ENCODE data around the gene DNAAF6.

The DNAAF6 gene

DNA sequence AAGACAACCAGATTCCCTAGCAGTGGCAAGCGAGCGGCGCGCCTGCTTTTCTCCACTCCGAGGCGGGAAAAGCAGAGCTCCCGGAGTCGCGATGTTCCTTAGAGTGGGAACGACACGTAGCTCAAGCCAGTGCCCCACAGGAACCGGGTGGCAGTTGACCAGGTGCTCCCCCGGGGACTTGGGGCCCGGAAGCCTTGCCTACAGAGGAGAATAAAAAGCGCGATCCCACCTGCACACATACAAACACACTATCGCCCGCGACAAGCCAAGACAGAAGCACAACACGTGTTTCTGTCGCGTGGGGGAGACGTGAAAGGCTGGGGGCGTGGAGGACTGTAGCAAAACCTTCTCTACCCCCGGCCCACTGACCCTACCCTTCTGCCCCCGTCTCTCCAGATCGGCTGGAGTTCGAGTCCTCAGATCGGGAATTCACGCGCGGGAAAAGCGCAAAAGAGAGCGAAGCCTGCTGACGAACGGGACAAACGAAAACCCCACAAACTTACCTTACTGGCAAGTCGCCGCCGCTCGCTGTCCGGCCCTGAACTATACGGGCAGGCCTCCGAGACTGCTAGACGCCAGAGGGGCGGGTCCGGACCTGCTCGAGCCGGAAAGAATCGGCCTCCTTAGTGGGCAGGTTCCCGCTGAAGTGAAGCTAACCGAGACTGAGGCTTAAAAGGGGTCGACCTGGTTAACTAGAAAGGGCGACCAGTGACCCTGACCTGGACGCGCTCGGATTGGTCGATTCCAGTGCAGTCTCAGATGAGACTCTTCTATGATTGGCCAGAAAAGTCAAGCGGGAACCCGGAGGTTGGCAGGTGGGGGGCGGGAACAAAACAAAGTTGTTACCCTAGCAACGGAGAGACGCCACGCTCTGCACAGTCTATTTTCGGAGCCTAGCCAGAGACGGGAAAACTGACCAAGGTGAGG lies at the start of gene DNAAF6, which contains the start of gene NUP62CL (continued):
- no peak for TF ChIP-seq ZNF174 (tag by site-specific recombination; IDR thresholded peaks at IDR 0.05)
- no peak for TF ChIP-seq ZNF274 (IDR thresholded peaks at IDR 0.05; ENCODE audit: low read length)
- no peak for TF ChIP-seq ZNF274 (tag by site-specific recombination; IDR thresholded peaks at IDR 0.05; ENCODE audit: borderline replicate concordance)
- no peak for TF ChIP-seq ZNF658 (tag by site-specific recombination; IDR thresholded peaks at IDR 0.05)
- TF ChIP-seq, protein P1, sequence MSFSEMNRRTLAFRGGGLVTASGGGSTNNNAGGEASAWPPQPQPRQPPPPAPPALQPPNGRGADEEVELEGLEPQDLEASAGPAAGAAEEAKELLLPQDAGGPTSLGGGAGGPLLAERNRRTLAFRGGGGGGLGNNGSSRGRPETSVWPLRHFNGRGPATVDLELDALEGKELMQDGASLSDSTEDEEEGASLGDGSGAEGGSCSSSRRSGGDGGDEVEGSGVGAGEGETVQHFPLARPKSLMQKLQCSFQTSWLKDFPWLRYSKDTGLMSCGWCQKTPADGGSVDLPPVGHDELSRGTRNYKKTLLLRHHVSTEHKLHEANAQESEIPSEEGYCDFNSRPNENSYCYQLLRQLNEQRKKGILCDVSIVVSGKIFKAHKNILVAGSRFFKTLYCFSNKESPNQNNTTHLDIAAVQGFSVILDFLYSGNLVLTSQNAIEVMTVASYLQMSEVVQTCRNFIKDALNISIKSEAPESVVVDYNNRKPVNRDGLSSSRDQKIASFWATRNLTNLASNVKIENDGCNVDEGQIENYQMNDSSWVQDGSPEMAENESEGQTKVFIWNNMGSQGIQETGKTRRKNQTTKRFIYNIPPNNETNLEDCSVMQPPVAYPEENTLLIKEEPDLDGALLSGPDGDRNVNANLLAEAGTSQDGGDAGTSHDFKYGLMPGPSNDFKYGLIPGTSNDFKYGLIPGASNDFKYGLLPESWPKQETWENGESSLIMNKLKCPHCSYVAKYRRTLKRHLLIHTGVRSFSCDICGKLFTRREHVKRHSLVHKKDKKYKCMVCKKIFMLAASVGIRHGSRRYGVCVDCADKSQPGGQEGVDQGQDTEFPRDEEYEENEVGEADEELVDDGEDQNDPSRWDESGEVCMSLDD (tag by site-specific recombination; IDR thresholded peaks at IDR 0.05) = no peak
- TF ChIP-seq ZNF202 (tag by site-specific recombination; IDR thresholded peaks at IDR 0.05; ENCODE audit: borderline replicate concordance) = no peak
- TF ChIP-seq REPIN1 (tag by site-specific recombination; IDR thresholded peaks at IDR 0.05; ENCODE audit: low read depth) = no peak
- TF ChIP-seq ZNF302 (tag by site-specific recombination; IDR thresholded peaks at IDR 0.05; ENCODE audit: low read depth) = no peak
- TF ChIP-seq ZNF423 (tag by site-specific recombination; IDR thresholded peaks at IDR 0.05) = no peak
- no peak for TF ChIP-seq MZF1 (tag by site-specific recombination; IDR thresholded peaks at IDR 0.05; ENCODE audit: borderline replicate concordance)
- no peak for TF ChIP-seq GFI1B (tag by site-specific recombination; IDR thresholded peaks at IDR 0.05)
- TF ChIP-seq ZFHX2 (tag by site-specific recombination; conservative IDR thresholded peaks at IDR 0.05) = peak; percentile 24; the same call in 1 of the 2 replicates
- TF ChIP-seq ZSCAN30 (tag by site-specific recombination; IDR thresholded peaks at IDR 0.05) = no peak
- TF ChIP-seq ZNF560 (tag by site-specific recombination; IDR thresholded peaks at IDR 0.05; ENCODE audit: borderline replicate concordance) = no peak
- TF ChIP-seq, protein P2, sequence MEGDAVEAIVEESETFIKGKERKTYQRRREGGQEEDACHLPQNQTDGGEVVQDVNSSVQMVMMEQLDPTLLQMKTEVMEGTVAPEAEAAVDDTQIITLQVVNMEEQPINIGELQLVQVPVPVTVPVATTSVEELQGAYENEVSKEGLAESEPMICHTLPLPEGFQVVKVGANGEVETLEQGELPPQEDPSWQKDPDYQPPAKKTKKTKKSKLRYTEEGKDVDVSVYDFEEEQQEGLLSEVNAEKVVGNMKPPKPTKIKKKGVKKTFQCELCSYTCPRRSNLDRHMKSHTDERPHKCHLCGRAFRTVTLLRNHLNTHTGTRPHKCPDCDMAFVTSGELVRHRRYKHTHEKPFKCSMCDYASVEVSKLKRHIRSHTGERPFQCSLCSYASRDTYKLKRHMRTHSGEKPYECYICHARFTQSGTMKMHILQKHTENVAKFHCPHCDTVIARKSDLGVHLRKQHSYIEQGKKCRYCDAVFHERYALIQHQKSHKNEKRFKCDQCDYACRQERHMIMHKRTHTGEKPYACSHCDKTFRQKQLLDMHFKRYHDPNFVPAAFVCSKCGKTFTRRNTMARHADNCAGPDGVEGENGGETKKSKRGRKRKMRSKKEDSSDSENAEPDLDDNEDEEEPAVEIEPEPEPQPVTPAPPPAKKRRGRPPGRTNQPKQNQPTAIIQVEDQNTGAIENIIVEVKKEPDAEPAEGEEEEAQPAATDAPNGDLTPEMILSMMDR (tag by site-specific recombination; IDR thresholded peaks at IDR 0.05) = no peak
- TF ChIP-seq, protein P3, sequence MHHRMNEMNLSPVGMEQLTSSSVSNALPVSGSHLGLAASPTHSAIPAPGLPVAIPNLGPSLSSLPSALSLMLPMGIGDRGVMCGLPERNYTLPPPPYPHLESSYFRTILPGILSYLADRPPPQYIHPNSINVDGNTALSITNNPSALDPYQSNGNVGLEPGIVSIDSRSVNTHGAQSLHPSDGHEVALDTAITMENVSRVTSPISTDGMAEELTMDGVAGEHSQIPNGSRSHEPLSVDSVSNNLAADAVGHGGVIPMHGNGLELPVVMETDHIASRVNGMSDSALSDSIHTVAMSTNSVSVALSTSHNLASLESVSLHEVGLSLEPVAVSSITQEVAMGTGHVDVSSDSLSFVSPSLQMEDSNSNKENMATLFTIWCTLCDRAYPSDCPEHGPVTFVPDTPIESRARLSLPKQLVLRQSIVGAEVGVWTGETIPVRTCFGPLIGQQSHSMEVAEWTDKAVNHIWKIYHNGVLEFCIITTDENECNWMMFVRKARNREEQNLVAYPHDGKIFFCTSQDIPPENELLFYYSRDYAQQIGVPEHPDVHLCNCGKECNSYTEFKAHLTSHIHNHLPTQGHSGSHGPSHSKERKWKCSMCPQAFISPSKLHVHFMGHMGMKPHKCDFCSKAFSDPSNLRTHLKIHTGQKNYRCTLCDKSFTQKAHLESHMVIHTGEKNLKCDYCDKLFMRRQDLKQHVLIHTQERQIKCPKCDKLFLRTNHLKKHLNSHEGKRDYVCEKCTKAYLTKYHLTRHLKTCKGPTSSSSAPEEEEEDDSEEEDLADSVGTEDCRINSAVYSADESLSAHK (tag by site-specific recombination; IDR thresholded peaks at IDR 0.05) = no peak
- no peak for TF ChIP-seq ZNF169 (tag by site-specific recombination; IDR thresholded peaks at IDR 0.05)
- TF ChIP-seq, protein P4, sequence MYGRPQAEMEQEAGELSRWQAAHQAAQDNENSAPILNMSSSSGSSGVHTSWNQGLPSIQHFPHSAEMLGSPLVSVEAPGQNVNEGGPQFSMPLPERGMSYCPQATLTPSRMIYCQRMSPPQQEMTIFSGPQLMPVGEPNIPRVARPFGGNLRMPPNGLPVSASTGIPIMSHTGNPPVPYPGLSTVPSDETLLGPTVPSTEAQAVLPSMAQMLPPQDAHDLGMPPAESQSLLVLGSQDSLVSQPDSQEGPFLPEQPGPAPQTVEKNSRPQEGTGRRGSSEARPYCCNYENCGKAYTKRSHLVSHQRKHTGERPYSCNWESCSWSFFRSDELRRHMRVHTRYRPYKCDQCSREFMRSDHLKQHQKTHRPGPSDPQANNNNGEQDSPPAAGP (tag by site-specific recombination; IDR thresholded peaks at IDR 0.05) = no peak
- TF ChIP-seq ZNF558 (tag by site-specific recombination; IDR thresholded peaks at IDR 0.05) = no peak
- no peak for TF ChIP-seq OVOL3 (tag by site-specific recombination; IDR thresholded peaks at IDR 0.05)
- no peak for TF ChIP-seq ZBTB8A (tag by site-specific recombination; IDR thresholded peaks at IDR 0.05)
- TF ChIP-seq ZNF670 (tag by site-specific recombination; IDR thresholded peaks at IDR 0.05; ENCODE audit: low read depth) = no peak
- TF ChIP-seq, protein P5, sequence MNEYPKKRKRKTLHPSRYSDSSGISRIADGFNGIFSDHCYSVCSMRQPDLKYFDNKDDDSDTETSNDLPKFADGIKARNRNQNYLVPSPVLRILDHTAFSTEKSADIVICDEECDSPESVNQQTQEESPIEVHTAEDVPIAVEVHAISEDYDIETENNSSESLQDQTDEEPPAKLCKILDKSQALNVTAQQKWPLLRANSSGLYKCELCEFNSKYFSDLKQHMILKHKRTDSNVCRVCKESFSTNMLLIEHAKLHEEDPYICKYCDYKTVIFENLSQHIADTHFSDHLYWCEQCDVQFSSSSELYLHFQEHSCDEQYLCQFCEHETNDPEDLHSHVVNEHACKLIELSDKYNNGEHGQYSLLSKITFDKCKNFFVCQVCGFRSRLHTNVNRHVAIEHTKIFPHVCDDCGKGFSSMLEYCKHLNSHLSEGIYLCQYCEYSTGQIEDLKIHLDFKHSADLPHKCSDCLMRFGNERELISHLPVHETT (tag by site-specific recombination; IDR thresholded peaks at IDR 0.05) = no peak
- no peak for TF ChIP-seq ZNF776 (tag by site-specific recombination; IDR thresholded peaks at IDR 0.05; ENCODE audit: borderline replicate concordance)
- TF ChIP-seq, protein P6, sequence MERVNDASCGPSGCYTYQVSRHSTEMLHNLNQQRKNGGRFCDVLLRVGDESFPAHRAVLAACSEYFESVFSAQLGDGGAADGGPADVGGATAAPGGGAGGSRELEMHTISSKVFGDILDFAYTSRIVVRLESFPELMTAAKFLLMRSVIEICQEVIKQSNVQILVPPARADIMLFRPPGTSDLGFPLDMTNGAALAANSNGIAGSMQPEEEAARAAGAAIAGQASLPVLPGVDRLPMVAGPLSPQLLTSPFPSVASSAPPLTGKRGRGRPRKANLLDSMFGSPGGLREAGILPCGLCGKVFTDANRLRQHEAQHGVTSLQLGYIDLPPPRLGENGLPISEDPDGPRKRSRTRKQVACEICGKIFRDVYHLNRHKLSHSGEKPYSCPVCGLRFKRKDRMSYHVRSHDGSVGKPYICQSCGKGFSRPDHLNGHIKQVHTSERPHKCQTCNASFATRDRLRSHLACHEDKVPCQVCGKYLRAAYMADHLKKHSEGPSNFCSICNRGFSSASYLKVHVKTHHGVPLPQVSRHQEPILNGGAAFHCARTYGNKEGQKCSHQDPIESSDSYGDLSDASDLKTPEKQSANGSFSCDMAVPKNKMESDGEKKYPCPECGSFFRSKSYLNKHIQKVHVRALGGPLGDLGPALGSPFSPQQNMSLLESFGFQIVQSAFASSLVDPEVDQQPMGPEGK (tag by site-specific recombination; IDR thresholded peaks at IDR 0.05) = 0 out of 2 replicates have a peak, but pooled peaks have one; percentile 19
